SKM-1 (cell line): ENCODE measurements around the gene MYL12B.
"Not testable (repeated sequence)": the region's sequence is repeated elsewhere in the genome, so short reads cannot be mapped to it uniquely, and the experiment has no call there.

Source experiments
- DNase-seq: peaks from one replicate; lab custom pipeline; 2025; ENCODE audit not compliant: unreplicated experiment; lab: John Stamatoyannopoulos, UW

Gene MYL12B

DNA sequence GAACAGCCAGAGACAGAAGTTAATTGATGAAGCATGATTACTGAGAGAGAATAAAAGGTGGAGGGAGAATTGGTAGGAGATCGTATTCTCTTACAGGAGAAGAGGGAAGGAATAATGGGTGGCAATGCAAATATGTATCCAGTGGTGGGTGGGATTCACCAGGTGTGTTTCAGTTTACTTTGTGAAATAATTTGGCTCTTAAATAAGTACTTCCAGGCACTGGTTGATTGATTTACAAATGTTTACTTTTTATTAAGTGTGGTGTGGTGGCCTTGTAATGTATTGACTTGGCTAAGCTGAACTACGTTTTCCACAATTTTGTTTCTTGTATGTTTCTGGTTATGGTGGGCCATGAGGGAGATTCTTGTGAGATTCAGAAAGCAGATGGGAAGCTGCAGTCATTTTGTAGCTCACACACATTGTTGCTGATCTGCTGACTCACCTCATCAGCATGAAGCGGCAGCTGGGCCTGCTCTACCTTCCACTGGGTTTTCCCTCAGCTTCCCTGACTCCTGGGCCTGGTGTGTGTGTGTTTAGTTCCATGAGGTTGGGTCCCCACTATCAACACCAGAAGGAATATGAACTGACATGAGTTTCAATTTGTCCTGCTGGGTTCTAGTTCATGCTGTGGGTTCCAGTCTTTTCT is 32.6 kb downstream of the MYL12B start:
- no peak for DNase-seq

GRCh38 chr18:3297025-3297984 is 35.4 kb downstream of the MYL12B start:
- peak; percentile 83 for DNase-seq

- no peak for DNase-seq
Observed at GRCh38 chr18:3304832-3305231, 42.9 kb downstream of the MYL12B start.

- DNase-seq, result no peak
Observed at GRCh38 chr18:3305354-3305762, 43.4 kb downstream of the MYL12B start.

DNA sequence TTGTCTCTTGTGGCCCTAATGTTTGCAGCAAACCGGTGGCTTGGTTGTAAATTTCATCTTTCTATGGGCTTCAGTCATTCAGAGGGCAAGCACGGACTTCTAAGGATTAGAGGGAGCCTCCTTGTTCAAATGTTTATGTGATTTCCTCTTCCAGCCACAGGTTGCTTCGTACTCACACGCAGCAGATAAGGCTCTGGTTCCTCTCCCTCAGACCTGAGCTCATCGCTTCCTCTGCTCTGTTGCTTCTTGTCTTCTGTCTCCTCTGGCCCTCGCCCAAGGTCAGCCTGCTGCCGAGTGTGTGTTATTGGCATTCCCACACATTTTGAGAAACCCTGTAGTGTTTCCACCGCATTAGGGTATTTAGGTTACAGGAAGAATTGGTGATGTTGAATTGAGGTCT is 44.0 kb downstream of the MYL12B start:
- peak; percentile 15 for DNase-seq

DNA sequence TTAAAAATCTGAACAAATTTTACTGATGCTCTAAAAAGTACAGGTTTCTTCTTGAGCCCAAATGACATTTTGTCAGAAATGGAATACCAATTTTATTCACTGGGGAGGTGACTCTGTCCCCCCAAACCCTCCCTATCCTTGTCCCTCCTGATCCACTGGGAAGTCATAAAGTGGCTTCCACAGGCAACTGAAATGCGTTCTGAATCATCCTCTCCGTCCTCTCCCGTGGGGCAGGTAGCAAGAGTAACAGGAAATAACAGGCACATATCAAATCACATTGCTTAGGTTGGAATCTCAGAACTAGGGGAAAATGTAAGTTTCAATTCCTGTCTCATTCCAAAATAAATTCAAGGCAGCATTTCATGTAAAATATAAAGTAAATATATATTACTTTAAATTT is 44.5 kb downstream of the MYL12B start:
- DNase-seq, result no peak

- DNase-seq, result no peak
Observed at GRCh38 chr18:3313685-3314084, 51.8 kb downstream of the MYL12B start.

- not testable (repeated sequence) for DNase-seq
Observed at GRCh38 chr18:3315344-3315743, 53.4 kb downstream of the MYL12B start.

DNA sequence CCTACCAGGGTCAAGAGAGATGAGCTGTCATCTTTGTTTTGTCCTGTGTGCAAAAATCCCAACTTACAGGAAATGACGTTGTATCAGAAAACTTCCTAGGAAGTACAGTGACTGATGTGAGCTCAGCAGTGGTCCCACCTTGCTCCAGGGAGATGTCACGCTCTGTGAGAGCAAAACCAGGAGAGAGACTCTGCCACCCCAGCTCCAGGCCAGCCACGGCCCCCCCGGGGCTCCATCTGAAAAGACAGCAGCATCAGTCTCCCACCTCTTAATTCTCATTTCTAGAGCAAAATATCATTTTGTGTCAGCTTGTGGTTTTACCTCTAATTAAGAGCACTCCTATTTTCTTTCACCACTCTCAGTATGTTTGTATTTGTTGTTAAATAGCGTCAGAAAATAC is 57.5 kb downstream of the MYL12B start:
- no peak for DNase-seq

DNA sequence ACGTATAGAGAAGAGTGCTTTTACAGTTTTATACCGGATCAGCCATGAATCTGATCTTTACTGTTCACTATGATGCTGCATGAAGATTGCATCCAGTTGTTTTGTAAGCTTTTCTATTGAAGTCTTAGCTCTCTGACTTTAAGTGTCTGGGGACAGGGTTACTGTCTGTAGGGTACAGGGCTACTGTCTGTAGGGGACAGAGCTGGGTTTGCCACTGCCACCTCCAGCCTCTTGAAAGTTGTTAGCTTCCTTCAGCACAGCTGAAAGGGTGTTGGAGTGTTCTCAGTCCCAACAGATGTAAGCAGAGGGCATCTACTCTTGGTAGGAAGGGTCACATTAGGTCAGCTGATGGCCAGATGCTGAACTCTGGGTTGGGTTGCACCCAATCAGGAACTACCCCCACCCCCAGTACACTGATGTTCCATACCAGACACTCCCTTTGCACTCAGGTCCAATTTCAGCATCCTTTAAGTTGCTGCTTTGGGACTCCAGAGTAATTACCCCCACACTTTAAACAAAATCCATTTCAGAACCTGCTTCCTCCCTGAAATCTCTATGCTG is 58.0 kb downstream of the MYL12B start:
- no peak for DNase-seq

DNA sequence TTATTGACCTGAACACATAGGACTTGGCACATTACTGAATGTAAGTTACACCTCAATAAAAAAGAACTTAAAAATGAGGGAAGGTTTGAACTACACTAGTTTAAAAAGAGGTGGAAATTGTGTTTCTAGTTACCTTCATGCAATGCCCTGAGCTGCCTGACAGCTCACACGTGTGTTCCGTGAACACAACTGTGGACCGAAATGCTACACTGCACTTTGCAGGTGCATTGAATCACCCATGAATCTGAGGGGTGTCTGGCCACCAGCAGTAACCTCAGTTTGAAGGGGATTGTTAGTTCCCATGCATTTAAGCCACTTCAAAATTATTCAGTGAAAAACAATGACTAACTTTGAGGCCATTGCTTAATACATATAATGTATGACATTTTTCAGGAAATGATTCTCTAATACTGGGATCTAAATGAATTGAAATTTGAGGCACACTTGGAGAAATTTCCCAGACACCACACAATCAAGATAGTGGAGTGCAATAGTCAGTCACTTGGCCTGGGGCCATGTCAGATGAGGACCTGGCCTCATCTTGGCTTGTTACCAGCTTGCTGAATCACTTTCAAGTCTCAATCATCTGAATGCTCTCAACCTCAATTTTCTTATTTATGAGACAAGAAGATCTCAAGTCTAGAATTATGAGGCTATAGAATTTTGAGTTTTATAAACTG is 59.3 kb downstream of the MYL12B start:
- no peak for DNase-seq

DNA sequence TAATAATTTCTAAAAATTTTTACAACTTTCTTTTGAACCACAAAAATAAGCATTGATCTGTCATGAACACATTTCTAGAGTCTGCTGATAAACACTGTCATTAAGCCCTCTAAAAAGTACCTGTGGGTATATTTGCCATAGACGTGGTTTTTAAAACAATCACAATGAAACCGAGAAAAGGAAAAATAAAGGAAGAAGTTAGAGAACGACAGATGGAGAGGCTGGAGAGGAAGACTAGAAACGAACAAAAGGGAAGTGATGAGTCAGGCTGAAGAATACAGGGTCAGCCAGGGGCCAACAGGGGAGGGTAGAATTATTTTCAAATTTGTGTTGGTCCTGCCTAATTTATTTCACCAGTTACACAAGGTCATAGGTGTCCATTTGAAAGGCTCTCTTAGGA is 62.0 kb downstream of the MYL12B start:
- peak; percentile 72 for DNase-seq
